GM21786 (cell line): Measurements from ENCODE around the gene NAALADL2.
A peak's percentile ranks its signal among the peaks of the same experiment; 100 is the strongest.
"Not testable (repeated sequence)": the region's sequence is repeated elsewhere in the genome, so short reads cannot be mapped to it uniquely, and the experiment has no call there.

Experiments
- ATAC-seq: cut with Tn5 transposase; IDR thresholded peaks from one replicate; pipeline ENCODE4 v1.9.1; 2021; ENCODE audit not compliant: unreplicated experiment

Gene NAALADL2

DNA sequence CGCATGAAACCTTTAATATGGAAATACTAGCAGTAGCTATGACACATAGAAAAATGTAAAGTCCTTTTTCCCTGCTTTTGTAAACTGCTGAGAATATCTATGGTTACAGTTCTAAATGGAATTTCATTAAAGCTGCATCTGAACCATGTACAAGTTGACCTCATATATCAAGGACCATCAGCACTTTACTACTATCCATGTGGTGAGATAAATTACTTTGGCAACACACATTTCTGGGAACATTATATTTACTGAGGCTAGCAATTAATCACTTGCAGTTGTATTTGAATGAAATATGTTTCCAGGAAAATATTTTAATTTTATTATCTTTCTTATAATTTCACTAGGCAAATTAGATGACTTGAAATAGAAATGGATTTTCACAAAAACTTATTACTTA, 545.5 kb downstream of the NAALADL2 start:
- ATAC-seq = no peak

DNA sequence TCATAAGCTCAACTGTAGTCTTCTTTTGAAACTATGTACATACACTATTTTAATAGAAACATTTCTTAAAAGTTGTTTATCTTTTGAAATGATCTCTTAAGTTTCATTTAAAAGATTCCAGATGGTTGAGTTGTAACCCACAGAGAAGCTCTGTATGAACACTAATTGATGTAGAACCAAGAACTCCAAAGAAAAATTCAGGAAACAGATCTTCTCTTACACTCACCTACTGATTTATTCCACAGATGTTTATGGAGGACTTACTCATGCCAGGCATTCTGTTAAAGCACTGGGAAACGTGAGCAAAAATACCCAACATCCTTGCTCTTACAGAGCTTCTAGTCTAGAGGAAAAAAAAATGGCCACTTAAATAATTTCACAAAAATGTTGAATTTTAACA, 551.1 kb downstream of the NAALADL2 start:
- ATAC-seq = no peak

DNA sequence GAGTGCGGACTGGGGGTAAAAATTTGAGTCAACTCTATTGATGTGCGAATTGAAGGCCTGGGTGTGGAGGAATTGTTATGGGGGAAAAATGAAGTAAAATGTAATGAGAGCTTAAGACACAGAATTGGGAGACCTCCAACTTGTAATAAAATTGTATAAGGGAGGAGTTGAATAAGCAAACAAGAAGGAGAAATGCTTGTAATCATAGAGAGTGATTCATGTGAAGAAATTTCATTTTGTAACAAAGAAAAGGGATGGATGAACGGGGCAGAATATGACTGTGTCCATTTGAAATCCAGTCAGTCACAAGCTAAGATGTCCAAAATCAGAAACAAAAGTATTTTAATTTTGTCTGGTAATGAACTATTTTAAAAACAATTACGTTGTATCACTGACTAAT, 552.3 kb downstream of the NAALADL2 start:
- ATAC-seq = no peak

DNA sequence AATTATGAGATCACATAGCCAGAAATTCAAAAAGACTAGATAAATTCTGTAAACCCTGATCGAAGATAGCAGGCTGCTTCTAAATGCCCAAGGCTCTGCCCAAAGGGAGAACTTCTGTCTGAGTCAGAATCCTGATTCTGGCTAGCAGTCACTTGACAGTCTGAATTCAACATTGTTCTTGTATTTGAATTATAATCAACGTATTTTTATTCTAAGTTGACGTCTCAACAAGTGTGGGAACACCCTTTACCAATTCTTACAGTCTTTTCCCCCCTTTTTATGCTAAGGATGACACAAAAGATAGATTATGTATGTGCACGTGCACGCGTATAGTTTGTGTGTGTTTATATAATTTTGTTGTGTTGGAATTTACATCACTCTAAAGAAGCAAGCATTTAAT, 552.8 kb downstream of the NAALADL2 start:
- ATAC-seq = no peak

DNA sequence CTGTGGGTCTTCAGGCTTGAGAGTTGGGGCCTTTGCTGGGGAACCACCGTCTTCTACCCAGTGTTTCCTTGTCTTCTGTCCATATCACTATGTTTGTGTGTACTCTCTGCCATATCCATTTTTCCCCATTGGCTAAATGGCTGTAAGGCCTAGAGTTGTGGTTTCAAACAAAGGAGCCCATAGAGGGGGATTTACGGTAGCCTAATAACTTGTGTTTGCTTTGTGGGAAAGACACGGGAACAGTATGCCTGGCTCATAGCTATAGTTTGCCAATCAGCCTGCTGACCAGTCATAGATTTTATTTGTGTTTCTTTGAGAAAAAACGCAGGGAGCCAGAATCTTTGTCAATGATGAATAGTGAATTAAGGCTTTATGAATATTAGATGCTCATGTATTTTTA, 554.8 kb downstream of the NAALADL2 start:
- no peak for ATAC-seq

DNA sequence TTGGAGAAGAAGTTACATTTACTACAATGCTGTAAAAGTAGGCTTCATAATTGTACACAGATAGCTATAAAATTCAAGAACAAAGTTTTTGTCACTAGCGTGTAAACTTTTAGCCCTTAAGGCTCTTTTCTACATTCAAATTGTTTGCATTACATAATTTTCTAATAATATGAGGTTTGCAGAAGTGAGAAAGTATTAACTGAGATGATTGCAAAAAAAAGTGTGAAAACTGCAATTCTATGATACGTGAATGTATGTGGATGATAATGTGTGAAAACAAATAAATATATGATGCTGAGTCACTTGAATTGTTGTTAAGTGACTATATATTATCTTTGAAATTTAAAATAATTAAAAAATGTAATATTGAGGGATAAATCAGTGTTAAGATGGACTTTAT, 557.5 kb downstream of the NAALADL2 start:
- ATAC-seq = no peak

DNA sequence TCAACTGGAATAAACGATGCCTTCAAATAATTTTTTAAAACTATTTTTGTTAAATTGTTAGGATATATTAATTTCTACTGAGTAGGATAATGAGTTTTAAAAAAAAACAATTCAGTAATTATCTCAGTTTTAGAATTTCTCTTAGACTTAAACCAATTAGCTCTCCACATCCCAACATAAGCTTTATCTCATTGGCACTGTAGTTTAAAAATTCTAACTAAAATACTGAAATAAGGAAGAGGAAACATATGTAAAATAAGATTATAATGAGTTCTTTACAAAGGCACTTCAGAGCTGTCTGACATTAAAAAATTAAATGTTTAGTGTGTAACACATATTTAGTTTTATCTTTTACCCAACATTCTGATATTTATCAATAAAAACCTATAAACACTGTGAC, 558.3 kb downstream of the NAALADL2 start:
- no peak for ATAC-seq

DNA sequence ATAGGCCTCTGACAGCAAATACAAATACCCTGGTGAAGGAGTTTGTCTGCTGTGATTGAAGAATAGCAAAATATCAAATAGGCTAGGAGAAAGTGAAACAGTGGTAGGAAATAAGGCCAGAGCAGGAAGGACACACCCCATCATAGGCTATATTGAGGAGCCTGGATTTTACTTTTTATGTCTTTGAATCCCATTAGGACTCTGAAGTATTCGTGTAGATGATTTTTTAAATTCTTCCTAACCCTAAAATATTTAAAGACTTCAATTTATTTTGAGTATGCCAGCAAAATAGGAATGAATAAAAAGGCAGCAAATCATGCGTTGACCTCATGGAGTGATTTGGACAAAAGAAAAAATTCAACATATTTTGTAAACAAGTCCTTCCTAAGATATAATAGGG, 562.8 kb downstream of the NAALADL2 start:
- no peak for ATAC-seq

DNA sequence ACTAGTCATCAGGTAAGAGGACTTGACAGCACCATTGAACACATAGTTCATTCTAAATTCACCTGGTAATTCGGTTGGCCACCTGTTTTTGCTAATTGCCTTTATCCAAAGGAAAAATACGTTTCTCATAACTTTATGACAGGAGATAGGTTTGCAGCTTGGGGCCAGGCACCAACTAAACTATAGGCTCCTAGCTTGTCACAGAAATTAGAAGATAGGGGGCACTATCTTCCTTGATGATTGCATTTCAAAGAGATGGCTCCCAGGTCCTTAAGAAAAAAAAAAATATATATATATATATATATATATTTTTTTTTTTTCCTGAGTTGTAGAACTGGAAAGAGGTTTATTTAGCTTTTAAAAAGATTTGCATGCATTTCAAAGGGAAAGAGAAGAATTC, 563.6 kb downstream of the NAALADL2 start:
- no peak for ATAC-seq

DNA sequence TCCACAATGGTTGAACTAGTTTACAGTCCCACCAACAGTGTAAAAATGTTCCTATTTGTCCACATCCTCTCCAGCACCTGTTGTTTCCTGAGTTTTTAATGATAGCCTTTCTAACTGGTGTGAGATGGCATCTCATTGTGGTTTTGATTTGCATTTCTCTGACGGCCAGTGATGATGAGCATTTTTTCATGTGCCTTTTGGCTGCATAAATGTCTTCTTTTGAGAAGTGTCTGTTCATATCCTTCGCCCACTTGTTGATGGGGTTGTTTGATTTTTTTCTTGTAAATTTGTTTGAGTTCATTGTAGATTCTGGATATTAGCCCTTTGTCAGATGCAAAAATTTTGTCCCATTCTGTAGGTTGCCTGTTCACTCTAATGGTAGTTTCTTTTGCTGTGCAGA, 564.7 kb downstream of the NAALADL2 start:
- ATAC-seq = not testable (repeated sequence)

DNA sequence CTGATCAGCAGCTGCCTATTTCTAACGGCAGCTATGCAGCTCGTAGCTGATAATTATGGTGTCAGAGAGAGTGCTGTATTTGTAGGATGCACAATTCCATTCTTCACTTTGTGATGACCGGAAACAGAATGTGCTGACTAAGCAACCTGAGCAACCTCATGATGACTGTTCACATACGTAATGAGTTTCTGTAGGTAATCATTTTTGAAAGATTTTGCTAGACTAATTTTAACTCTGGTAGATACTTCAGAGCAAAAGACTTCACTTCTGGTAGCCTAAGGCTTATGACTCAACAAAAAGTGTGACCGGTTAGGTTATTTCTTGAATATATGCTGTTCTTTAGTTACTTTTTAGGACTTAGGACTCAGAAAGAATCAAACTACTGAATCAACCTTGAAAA, 567.7 kb downstream of the NAALADL2 start:
- ATAC-seq = no peak

DNA sequence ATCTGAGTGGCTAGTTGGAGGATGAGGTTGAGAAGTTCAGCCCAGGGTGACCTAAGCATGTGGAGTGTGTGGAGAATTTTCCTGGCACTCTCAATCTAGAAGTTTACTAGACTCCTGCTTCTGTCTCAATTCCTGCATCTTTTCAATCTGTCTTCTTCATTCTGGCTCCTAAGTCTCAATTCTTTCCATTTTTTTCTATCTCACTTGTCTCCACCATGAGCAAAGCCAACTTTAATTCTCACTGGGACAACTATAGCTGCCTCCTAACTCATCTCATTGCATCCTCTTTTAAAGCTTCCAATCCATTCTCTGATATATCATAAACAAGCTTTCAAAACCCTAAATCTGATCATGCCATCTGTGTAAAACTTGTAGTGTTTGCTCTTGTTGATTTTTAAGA, 569.3 kb downstream of the NAALADL2 start:
- no peak for ATAC-seq

DNA sequence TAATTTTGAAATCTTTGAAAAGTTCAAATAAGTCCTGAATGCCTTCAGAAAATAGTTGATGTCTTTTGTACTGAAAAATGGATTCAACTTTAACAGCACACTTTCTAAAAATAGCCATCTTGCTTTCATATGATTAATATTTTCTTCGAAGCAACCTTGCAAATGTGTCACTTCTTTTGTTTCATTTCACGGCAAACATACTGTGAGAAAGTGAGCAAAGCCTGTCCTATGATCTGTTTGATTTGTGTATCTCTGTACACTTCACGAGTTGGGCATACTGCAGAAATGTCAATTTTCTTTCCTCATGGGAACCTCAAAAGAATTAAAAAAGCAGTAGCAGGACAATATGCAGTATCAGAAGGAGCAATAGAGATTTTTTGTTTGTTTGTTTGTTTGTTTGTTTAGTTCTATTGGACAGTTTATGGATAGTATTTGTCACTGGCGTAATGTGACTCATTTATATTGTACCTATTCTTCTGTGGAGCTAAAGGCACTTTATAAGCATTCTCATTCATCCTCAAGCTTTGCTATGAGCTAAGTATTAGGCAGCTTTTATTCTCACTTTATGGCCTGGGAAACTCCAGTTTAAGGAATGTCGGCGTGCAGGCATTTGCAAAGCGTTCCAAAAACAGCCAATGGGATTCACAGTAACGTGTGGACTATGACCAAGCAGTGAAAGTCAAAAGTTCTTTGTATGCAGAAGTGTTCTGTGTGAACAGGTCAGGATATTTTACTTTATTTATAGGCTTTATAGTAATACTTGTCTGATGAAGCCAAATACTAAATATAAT, 572.0 kb downstream of the NAALADL2 start:
- no peak for ATAC-seq

DNA sequence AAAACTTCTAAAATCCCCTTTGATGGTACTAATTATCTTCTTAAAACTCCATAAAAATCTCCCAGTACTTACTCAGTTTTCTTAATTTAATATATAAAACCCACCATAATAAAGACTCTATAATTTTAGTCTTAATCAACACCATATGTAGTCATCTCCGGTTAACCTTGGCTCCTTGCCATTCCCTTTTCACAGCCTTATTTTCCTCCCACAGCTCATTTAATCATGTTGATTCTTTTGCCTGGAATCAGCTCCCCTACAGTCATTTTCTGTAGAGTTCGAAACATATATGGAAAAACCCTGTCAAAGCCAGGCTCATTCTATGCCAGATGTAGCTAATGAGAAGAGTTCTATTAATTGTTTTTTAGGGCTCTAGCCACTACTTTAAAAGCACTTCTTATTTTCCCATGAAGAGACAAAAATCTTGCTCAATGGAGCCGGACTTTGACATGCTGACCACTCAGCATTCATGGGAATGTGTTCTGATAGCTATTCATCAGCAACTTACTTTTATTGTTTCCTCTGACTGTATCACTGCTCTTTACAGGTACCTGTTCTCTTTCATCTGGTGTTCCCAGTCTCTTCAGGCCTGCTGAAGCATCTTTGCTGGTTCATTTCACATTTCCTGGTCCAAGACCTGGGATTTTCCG, 573.4 kb downstream of the NAALADL2 start:
- no peak for ATAC-seq

DNA sequence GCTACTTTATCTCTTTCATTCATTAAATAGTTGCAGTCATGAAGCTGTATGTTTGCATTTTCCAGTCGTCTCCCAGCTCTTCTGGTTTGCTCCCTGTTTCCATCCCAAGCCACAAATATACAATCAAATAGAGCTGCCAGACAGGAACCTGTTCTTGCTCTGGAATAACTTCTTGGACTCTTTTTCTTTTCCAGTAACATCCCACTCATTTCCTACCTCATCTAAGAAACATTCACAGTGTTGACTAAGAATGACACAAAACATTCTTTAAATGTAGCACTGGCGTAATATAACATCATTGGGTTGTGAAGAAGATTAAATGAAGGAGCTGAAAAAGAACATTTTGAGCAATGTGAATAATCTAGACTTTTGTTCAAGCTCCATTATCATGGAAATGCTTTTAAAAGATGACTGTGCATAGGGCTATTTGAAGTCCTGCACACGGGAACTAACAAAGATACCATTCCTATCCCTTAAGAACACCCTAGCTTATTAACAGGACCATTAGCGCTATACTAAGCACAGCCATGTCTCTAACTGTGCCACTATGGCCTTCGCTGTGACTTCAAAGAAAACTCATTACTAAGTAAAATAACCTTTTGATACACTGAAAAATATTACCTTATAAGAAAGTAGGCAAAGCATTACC, 574.0 kb downstream of the NAALADL2 start:
- ATAC-seq = no peak

DNA sequence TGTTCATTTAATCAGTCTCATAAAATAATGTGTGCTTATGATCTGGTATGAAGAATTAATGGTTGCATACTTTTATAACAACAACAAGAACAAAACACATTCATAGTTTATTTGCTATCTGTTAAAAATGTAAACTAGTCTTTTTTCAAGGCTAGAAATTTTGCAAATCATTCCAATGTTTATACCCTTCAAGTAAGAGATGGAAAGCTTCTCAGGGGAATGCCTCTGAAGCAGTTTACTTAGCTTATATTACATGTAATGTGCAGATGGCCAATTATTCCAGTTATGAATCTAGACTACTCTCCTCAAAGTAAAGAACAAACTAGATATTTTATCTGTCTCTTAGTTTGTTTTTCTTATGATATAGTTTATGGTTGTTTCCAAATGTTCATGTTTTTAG, 575.4 kb downstream of the NAALADL2 start:
- no peak for ATAC-seq

DNA sequence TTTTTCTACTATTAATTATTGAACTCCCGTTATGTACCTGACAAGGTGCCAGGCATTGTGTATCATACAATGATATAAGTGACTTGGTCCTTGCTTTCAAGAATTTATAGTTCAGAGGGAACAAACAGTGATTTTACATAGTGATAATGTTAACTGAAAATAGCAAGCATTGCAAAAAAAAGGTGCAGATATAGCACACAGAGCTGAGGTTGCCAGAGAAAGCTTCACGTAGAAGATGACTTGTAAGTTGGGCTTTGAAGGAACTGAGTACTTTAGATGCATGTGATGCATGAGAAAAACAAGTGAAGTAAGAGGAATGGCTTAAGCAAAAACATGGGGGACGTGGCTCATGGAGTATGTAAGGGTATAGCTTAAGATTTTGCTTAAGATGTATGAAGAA, 584.5 kb downstream of the NAALADL2 start:
- no peak for ATAC-seq

DNA sequence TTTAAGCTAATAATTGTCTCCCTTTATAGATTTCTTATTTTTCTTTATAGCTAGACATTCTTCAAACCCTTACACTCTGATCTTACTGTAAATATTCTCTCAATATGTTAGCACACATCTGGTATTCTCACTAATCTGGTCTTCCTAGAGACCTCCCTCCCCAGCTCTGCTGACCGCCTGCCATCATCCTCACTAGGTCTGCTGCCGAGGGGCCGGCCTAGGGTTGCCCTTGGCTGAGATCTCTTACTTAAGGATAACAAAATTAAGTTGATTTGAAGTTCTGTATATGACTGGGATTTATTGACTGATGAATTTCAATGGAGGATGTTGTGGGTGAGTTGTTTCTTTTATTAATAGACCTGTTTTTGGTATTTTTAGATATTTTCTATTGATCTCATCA, 586.6 kb downstream of the NAALADL2 start:
- ATAC-seq = no peak

DNA sequence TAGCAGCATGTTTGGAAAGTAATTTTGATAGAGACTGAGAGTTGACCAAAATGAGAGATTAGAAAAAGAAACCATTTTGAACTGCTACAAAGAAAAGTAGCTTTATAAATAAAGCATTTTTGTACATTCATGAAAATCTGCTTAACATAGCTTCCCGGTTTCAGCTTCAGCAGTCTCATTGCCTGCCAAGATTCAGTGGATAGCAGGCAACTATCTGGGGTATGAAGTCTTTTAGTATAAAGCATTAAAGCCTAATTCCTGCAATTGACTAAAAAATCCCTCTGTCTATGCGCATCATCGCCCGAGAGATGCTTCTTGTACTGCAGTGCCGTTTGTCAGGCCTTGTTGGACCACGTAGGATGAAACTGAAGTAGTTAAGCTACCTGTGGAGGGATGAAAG, 588.4 kb downstream of the NAALADL2 start:
- no peak for ATAC-seq

DNA sequence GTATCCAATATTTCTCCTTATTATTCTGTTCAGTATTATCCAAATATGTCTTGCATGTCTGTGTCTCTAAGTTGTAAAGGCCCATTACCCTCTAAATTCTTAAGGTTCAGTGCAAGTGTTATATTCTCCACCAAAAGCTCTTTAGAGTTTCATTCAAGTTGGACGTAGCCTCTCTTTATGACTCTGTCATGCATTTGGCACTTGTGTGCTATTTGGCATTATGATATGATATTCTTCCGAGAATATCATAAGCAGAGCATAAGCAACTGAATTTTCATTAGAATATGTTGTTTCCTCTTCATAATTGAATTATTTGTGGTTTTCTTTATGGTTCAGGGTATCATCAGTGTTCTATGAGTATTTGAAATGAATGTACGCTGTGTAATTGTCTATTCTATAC, 594.2 kb downstream of the NAALADL2 start:
- no peak for ATAC-seq

DNA sequence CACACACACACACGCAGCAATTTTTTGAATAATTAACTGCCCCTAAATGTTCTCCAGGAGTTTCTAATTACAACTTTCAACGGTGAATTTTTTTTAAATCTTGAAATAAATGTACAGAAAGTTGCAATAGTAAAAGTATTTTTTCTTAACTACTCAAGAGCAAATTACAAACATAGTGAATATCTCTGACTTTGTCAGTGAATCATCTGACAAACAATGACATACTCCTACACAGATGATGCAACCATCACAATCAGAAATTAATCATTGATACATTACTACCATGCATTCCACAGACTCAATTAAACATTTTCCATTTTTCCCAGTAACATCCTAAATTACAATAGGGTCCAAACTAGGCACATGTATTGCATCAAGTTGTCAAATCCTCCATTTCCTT, 597.3 kb downstream of the NAALADL2 start:
- no peak for ATAC-seq

DNA sequence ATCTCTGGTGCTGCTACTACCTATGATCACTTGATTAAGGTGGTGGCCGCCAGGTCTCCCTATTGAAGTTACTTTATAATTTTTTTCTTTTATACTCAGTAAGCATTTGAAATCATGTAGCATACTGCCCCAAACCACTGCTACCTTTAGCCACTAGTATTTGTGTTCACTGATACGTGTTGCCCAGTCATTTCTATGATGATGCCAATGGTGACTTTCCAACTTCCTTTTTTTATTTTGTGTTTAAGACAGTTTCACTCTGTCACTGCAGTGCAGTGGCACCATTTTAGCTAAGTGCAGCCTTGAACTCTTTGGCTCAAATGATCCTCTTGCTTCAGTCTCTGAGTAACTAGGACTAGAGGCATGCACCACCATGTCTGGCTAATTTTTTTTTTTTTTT, 598.2 kb downstream of the NAALADL2 start:
- ATAC-seq = peak; percentile 61
